ENCODE data around the gene FBLN1. TPM values are rescaled to one million over a fixed set of nuclear protein-coding genes. Genes with fewer than 3 reads are reported as not detected.
"Not testable (repeated sequence)": the region's sequence is repeated elsewhere in the genome, so short reads cannot be mapped to it uniquely, and the experiment has no call there.

The FBLN1 gene
- total RNA-seq, 1 donor from 2014 or later = 186 TPM

- no peak for DNase-seq (ENCODE audit: low spot score)
- H3K4me3 Mint-ChIP-seq (ENCODE audit: unreplicated experiment) = no peak overlapping the region
- no peaks in the 10 kb centered on the region for H3K27me3 Mint-ChIP-seq (ENCODE audit: low read depth)
- H3K27ac Mint-ChIP-seq (ENCODE audit: unreplicated experiment) = peak overlapping the region; percentile 76
- TF ChIP-seq CTCF (IDR thresholded peaks at IDR 0.05) = no peak
- H3K9me3 Mint-ChIP-seq (ENCODE audit: low read depth) = no peaks in the 10 kb centered on the region
- H3K36me3 Mint-ChIP-seq (ENCODE audit: low read depth) = peaks cover 15% of the 10 kb centered on the region
- peaks cover 49% of the 10 kb centered on the region for H3K4me1 Mint-ChIP-seq (ENCODE audit: low read depth)
Observed at GRCh38 chr22:45532235-45532631, 29.6 kb downstream of the FBLN1 start.

GRCh38 chr22:45533703-45534102 lies 31.0 kb downstream of the FBLN1 start:
- no peaks in the 10 kb centered on the region for H3K27me3 Mint-ChIP-seq (ENCODE audit: low read depth)
- H3K4me1 Mint-ChIP-seq (ENCODE audit: low read depth) = peaks cover 64% of the 10 kb centered on the region
- no peak overlapping the region for H3K27ac Mint-ChIP-seq (ENCODE audit: unreplicated experiment)
- H3K9me3 Mint-ChIP-seq (ENCODE audit: low read depth) = no peaks in the 10 kb centered on the region
- peaks cover 10% of the 10 kb centered on the region for H3K36me3 Mint-ChIP-seq (ENCODE audit: low read depth)
- TF ChIP-seq CTCF (IDR thresholded peaks at IDR 0.05) = no peak
- H3K4me3 Mint-ChIP-seq (ENCODE audit: unreplicated experiment) = no peak overlapping the region
- DNase-seq (ENCODE audit: low spot score) = no peak

GRCh38 chr22:45534339-45535192 lies 31.9 kb downstream of the FBLN1 start:
- Mint-ChIP-seq H3K27me3 (ENCODE audit: low read depth) (no peaks in the 10 kb centered on the region), H3K27ac (ENCODE audit: unreplicated experiment) (no peak overlapping the region), H3K4me1 (ENCODE audit: low read depth) (peaks cover 68% of the 10 kb centered on the region), H3K36me3 (ENCODE audit: low read depth) (peaks cover 10% of the 10 kb centered on the region), H3K9me3 (ENCODE audit: low read depth) (no peaks in the 10 kb centered on the region), H3K4me3 (ENCODE audit: unreplicated experiment) (no peak overlapping the region)
- no peak for TF ChIP-seq CTCF (IDR thresholded peaks at IDR 0.05)
- DNase-seq (ENCODE audit: low spot score) = no peak

- H3K4me1 Mint-ChIP-seq (ENCODE audit: low read depth) = peaks cover 65% of the 10 kb centered on the region
- no peak for DNase-seq (ENCODE audit: low spot score)
- H3K9me3 Mint-ChIP-seq (ENCODE audit: low read depth) = no peaks in the 10 kb centered on the region
- H3K36me3 Mint-ChIP-seq (ENCODE audit: low read depth) = peaks cover 8% of the 10 kb centered on the region
- no peak overlapping the region for H3K4me3 Mint-ChIP-seq (ENCODE audit: unreplicated experiment)
- no peak for TF ChIP-seq CTCF (IDR thresholded peaks at IDR 0.05)
- no peaks in the 10 kb centered on the region for H3K27me3 Mint-ChIP-seq (ENCODE audit: low read depth)
- no peak overlapping the region for H3K27ac Mint-ChIP-seq (ENCODE audit: unreplicated experiment)
Observed at GRCh38 chr22:45535290-45535689, 32.6 kb downstream of the FBLN1 start.

DNA sequence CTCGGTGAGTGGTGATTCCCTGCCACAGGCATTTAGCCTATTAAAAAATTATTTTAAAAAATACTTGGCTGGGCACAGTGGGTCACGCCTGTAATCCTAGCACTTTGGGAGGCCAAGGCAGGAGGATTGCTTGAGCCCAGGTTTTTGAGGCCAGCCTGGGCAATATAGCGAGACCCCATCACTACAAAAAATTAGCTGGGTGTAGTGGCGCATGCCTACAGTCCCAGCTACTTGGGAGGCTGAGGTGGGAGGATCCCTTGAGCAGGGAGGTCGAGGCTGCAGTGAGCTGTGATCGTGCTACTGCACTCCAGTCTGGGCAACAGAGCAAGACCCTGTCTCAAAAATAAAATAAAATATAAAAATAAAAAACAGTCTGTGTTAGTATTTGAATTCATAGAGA lies 33.2 kb downstream of the FBLN1 start:
- H3K36me3 Mint-ChIP-seq (ENCODE audit: low read depth); H3K9me3 Mint-ChIP-seq (ENCODE audit: low read depth); H3K27ac Mint-ChIP-seq (ENCODE audit: unreplicated experiment); H3K4me3 Mint-ChIP-seq (ENCODE audit: unreplicated experiment); DNase-seq (ENCODE audit: low spot score); H3K27me3 Mint-ChIP-seq (ENCODE audit: low read depth): not testable (repeated sequence)
- peaks cover 63% of the 10 kb centered on the region for H3K4me1 Mint-ChIP-seq (ENCODE audit: low read depth)

GRCh38 chr22:45537734-45538181 lies 35.1 kb downstream of the FBLN1 start:
- peak; percentile 25 for TF ChIP-seq CTCF (IDR thresholded peaks at IDR 0.05)
- peaks cover 46% of the 10 kb centered on the region for H3K4me1 Mint-ChIP-seq (ENCODE audit: low read depth)
- no peak for DNase-seq (ENCODE audit: low spot score)
- peaks cover 19% of the 10 kb centered on the region for H3K36me3 Mint-ChIP-seq (ENCODE audit: low read depth)
- peak overlapping the region; percentile 39 for H3K4me3 Mint-ChIP-seq (ENCODE audit: unreplicated experiment)
- H3K27ac Mint-ChIP-seq (ENCODE audit: unreplicated experiment) = peak overlapping the region; percentile 86
- H3K27me3 Mint-ChIP-seq (ENCODE audit: low read depth) = no peaks in the 10 kb centered on the region
- H3K9me3 Mint-ChIP-seq (ENCODE audit: low read depth) = no peaks in the 10 kb centered on the region

All from chondrocyte (in vitro differentiated cells).